Astrocyte of the cerebellum (primary cell): Measurements from ENCODE around the gene SLC1A6.
"Not testable (repeated sequence)": the region's sequence is repeated elsewhere in the genome, so short reads cannot be mapped to it uniquely, and the experiment has no call there.

Experiments
- DNase-seq: peaks from one replicate; pipeline ENCODE4 v3.0.0-alpha.2; 2011; ENCODE audit warnings: low read depth
- H3K4me3 ChIP-seq: 2 replicates; pipeline ENCODE4 v1.5.1; 2011; ENCODE audit warnings: mild to moderate bottlenecking, low read depth, low read length, moderate library complexity
- CTCF ChIP-seq: IDR thresholded peaks from 2 replicates; pipeline ENCODE4 v1.5.1; 2012; ENCODE audit warnings: low read length, low read depth, moderate library complexity, mild to moderate bottlenecking; ENCODE audit errors: missing control alignments
- in situ Hi-C: cut with HindIII; loops from 2 replicates; pipeline ENCODE4 v1.10.0; 2017; ENCODE audit warnings: low sequenced_read_pairs

The SLC1A6 gene

GRCh38 chr19:14979476-14980255, at the start of gene SLC1A6:
TSS of gene SLC1A6 (minus strand) at chr19:14979864. CDS start at chr19:14972910, 6,954 bp downstream.
- in situ Hi-C loops = no loop called here
- H3K4me3 ChIP-seq = no peak within 1 kb of the TSS
- DNase-seq = no peak
- TF ChIP-seq CTCF = no peak

- in situ Hi-C loops = no loop called here
- DNase-seq = no peak
- no peak for TF ChIP-seq CTCF
- H3K4me3 ChIP-seq = no peak overlapping the region
Measured at GRCh38 chr19:15028490-15028889, 48.8 kb upstream of the SLC1A6 start.

- H3K4me3 ChIP-seq = no peak overlapping the region
- in situ Hi-C loops = no loop called here
- no peak for DNase-seq
- TF ChIP-seq CTCF = no peak
Measured at GRCh38 chr19:15025217-15025616, 45.6 kb upstream of the SLC1A6 start.

- TF ChIP-seq CTCF = no peak
- in situ Hi-C loops = no loop called here
- DNase-seq = no peak
- no peak overlapping the region for H3K4me3 ChIP-seq
Measured at GRCh38 chr19:15022752-15023151, 43.1 kb upstream of the SLC1A6 start.

- H3K4me3 ChIP-seq = no peak overlapping the region
- no peak for TF ChIP-seq CTCF
- DNase-seq = no peak
- in situ Hi-C loops = no loop called here
Measured at GRCh38 chr19:15021286-15022007, 41.8 kb upstream of the SLC1A6 start.

- in situ Hi-C loops, DNase-seq: not testable (repeated sequence)
Measured at GRCh38 chr19:15018836-15019235, 39.2 kb upstream of the SLC1A6 start.

GRCh38 chr19:15015946-15016542, 36.4 kb upstream of the SLC1A6 start:
- in situ Hi-C loops = no loop called here
- no peak overlapping the region for H3K4me3 ChIP-seq
- no peak for TF ChIP-seq CTCF
- no peak for DNase-seq

More at GRCh38 chr19:15018836-15019235, 39.2 kb upstream of the SLC1A6 start:
- H3K4me3 ChIP-seq = not testable (repeated sequence)
